ENCODE measurements around the gene MAPK7. TPM values are rescaled to one million over a fixed set of nuclear protein-coding genes. Genes with fewer than 3 reads are reported as not detected.

MAPK7 gene
- total RNA-seq, 3 donors from 2014 or later: 21.4 to 39.0 (median 22.7) TPM

GRCh38 chr17:19363460-19364035 is 14.8 kb upstream of the MAPK7 start:
- H3K27ac ChIP-seq: peak overlapping the region in 1 of 2 donors; percentile 92
- no peaks in the 10 kb centered on the region for H3K27me3 ChIP-seq
- no peak for TF ChIP-seq CTCF (IDR thresholded peaks at IDR 0.05)
- TF ChIP-seq POLR2AphosphoS5 (IDR thresholded peaks at IDR 0.05): no peak
- TF ChIP-seq POLR2A (IDR thresholded peaks at IDR 0.05): no peak
- DNase-seq (ENCODE audit: low spot score in 2 of 2): no peak
- H3K9me3 ChIP-seq: no peaks in the 10 kb centered on the region
- no peaks in the 10 kb centered on the region for H3K36me3 ChIP-seq
- H3K4me1 ChIP-seq: peaks cover 0 to 10% of the 10 kb centered on the region in 2 donors
- intact Hi-C loops (cut with DNase I; ENCODE audit: low total_unique reads): loop anchor here (5.0 to 10.0 kb wide), 2 partner anchors 84 to 291 kb away; no protein-coding TSS in a partner anchor
- no peak overlapping the region for H3K4me3 ChIP-seq

DNA sequence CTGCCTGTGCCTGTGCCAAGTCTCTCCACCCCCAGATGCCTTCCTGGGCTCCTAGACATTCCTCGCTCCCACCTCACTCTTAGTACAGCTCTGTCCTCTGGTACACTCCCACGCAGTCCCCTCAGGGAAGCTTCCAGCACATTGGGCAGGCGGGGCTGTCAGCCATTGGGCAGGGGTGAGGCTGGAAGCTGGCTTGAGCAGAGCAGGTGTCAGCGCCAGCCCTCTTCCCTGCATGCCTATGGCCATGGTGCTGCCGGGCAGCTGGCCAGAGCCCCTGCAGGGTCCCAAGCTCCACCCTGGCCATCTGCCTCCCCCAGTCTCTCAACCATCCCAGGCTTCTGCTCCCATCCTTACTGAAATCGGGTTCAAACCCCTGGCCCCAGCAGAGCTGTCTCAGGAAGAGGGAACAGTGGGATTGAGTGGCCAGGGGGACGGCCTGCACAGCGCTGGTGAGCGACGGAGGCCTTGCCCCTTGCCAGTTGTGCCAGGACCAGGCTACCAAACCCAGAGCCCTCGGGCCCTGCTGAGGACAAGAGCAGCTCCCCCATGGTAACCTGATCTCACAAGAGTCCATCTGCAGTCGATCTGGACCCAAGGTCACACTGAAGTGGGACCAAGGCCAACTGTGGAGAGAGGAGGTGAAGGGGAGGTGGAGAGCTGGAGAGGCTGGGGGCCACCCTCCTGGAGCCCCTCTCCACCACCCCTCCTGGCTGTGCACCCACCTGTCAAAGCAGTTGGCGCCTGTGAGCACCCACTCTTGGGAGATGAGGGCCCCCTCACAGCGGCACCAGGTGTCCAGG is 13.4 kb upstream of the MAPK7 start:
- DNase-seq (ENCODE audit: low spot score in 2 of 2): peak in 1 of 2 donors; percentile 67
- H3K27ac ChIP-seq: peak overlapping the region in 1 of 2 donors; percentile 30
- H3K9me3 ChIP-seq: no peaks in the 10 kb centered on the region
- no peak for TF ChIP-seq POLR2A (IDR thresholded peaks at IDR 0.05)
- TF ChIP-seq POLR2AphosphoS5 (IDR thresholded peaks at IDR 0.05): no peak
- TF ChIP-seq CTCF (IDR thresholded peaks at IDR 0.05): no peak
- no peak overlapping the region for H3K4me3 ChIP-seq
- H3K36me3 ChIP-seq: no peaks in the 10 kb centered on the region
- H3K4me1 ChIP-seq: peaks cover 0 to 10% of the 10 kb centered on the region in 2 donors
- H3K27me3 ChIP-seq: no peaks in the 10 kb centered on the region
- intact Hi-C loops (cut with DNase I; ENCODE audit: low total_unique reads): loop anchor here (5.0 to 10.0 kb wide), 2 partner anchors 82 to 290 kb away; no protein-coding TSS in a partner anchor

- H3K4me1 ChIP-seq: peaks cover 0 to 10% of the 10 kb centered on the region in 2 donors
- intact Hi-C loops (cut with DNase I; ENCODE audit: low total_unique reads): loop anchor here (10.0 kb wide), 1 partner anchor 289 kb away; no protein-coding TSS in a partner anchor
Measured at GRCh38 chr17:19365499-19365817, 12.8 kb upstream of the MAPK7 start.

GRCh38 chr17:19365833-19366636 is 12.3 kb upstream of the MAPK7 start:
- H3K4me1 ChIP-seq: peaks cover 0 to 10% of the 10 kb centered on the region in 2 donors

More at GRCh38 chr17:19365499-19365817, 12.8 kb upstream of the MAPK7 start:
- Histone ChIP-seq H3K36me3 (no peaks in the 10 kb centered on the region), H3K9me3 (no peaks in the 10 kb centered on the region), H3K27me3 (no peaks in the 10 kb centered on the region), H3K4me3 (no peak overlapping the region), H3K27ac (no peak overlapping the region)
- TF ChIP-seq POLR2AphosphoS5 (IDR thresholded peaks at IDR 0.05): no peak
- no peak for DNase-seq (ENCODE audit: low spot score in 2 of 2)

More at GRCh38 chr17:19365833-19366636, 12.3 kb upstream of the MAPK7 start:
- intact Hi-C loops (cut with DNase I; ENCODE audit: low total_unique reads): loop anchor here (10.0 kb wide), 1 partner anchor 289 kb away; no protein-coding TSS in a partner anchor
- no peak for DNase-seq (ENCODE audit: low spot score in 2 of 2)
- no peak overlapping the region for H3K4me3 ChIP-seq
- no peak for TF ChIP-seq CTCF (IDR thresholded peaks at IDR 0.05)
- no peak for TF ChIP-seq POLR2AphosphoS5 (IDR thresholded peaks at IDR 0.05)
- no peak for TF ChIP-seq POLR2A (IDR thresholded peaks at IDR 0.05)
- no peaks in the 10 kb centered on the region for H3K9me3 ChIP-seq
- H3K27me3 ChIP-seq: no peaks in the 10 kb centered on the region
- H3K27ac ChIP-seq: no peak overlapping the region
- H3K36me3 ChIP-seq: no peaks in the 10 kb centered on the region

All from breast epithelium (tissue), 4 donors.